ENCODE results near the gene ITPR1.

DNA sequence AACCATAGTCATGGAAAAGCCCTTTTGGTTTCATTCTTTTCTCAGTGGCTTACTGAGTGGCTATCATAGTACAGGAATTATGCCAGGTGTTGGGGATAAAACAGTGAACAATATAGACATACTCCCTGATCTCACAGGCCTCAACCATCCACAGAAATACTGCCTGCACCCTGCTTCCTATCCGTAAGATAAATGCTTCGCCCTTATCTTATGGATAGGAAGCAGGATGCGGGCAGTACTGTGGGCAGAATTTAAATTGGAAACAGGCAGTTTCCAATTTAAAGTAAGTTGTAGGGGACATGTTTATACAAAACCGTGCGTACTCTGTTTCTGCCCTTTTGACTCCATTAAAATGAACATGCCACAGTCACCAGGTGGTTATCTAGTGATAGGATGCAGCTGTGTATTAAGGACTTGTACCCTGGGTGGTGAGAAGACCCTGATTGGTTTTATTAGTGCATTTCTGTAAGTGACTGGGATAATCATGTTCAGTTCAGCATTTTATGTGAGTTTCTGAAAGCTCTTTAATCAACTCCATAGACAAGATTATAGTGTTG lies 344.3 kb downstream of the ITPR1 start:
- no peak for TF ChIP-seq RAD21 (IDR thresholded peaks at IDR 0.05; ENCODE audit: low read length)
- TF ChIP-seq GABPA (IDR thresholded peaks at IDR 0.05; ENCODE audit: low read depth): no peak
- TF ChIP-seq, protein P1, sequence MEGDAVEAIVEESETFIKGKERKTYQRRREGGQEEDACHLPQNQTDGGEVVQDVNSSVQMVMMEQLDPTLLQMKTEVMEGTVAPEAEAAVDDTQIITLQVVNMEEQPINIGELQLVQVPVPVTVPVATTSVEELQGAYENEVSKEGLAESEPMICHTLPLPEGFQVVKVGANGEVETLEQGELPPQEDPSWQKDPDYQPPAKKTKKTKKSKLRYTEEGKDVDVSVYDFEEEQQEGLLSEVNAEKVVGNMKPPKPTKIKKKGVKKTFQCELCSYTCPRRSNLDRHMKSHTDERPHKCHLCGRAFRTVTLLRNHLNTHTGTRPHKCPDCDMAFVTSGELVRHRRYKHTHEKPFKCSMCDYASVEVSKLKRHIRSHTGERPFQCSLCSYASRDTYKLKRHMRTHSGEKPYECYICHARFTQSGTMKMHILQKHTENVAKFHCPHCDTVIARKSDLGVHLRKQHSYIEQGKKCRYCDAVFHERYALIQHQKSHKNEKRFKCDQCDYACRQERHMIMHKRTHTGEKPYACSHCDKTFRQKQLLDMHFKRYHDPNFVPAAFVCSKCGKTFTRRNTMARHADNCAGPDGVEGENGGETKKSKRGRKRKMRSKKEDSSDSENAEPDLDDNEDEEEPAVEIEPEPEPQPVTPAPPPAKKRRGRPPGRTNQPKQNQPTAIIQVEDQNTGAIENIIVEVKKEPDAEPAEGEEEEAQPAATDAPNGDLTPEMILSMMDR (IDR thresholded peaks at IDR 0.05): no peak
- TF ChIP-seq RCOR1 (IDR thresholded peaks at IDR 0.05; ENCODE audit: low read length): no peak

Data from SK-N-SH (cell line).